GM23338 (cell line): Measurements from ENCODE around the gene PDGFC. TPM values are rescaled to one million over a fixed set of nuclear protein-coding genes. Genes with fewer than 3 reads are reported as not detected.

Experiments
- ATAC-seq: fragments of 200-7000 bp; cut with Tn5 transposase; 3 replicates; pipeline ENCODE4 v1.9.1; 2020
- DNase-seq: peaks from one replicate; pipeline ENCODE4 v3.0.0-alpha.2; 2015; ENCODE audit warnings: low spot score
- H2AFZ ChIP-seq: fragments of 200-600 bp; sonication (generic); 2 replicates; pipeline ENCODE4 v1.8.0; 2016; ENCODE audit warnings: antibody characterized with exemption, mild to moderate bottlenecking, moderate library complexity
- H3F3A ChIP-seq: fragments of 200-600 bp; sonication (generic); replicated peaks from 2 replicates; pipeline ENCODE4 v1.8.0; 2017; ENCODE audit warnings: antibody characterized with exemption, mixed run types, low read depth
- H3K27ac ChIP-seq: fragments of 200-600 bp; sonication (generic); 2 replicates; pipeline ENCODE4 v1.6.1; 2016; ENCODE audit warnings: low read depth
- H3K27me3 ChIP-seq: fragments of 200-600 bp; sonication (generic); 2 replicates; pipeline ENCODE4 v1.8.0; 2016; ENCODE audit warnings: mild to moderate bottlenecking, mixed run types, moderate library complexity; ENCODE audit not compliant: insufficient read depth
- H3K36me3 ChIP-seq: fragments of 200-600 bp; sonication (generic); 2 replicates; pipeline ENCODE4 v1.8.0; 2016; ENCODE audit warnings: mild to moderate bottlenecking; ENCODE audit not compliant: insufficient read depth
- H3K4me1 ChIP-seq: fragments of 200-600 bp; sonication (generic); 2 replicates; pipeline ENCODE4 v1.8.0; 2016; ENCODE audit warnings: mild to moderate bottlenecking, moderate library complexity; ENCODE audit not compliant: insufficient read depth
- H3K4me2 ChIP-seq: fragments of 200-600 bp; sonication (generic); 2 replicates; pipeline ENCODE4 v1.7.1; 2017; ENCODE audit warnings: mixed run types
- H3K4me3 ChIP-seq: fragments of 200-600 bp; sonication (generic); 2 replicates; pipeline ENCODE4 v1.6.1; 2016; ENCODE audit warnings: mixed run types
- H3K79me2 ChIP-seq: fragments of 200-600 bp; sonication (generic); replicated peaks from 2 replicates; pipeline ENCODE4 v1.8.0; 2017; ENCODE audit warnings: mild to moderate bottlenecking; ENCODE audit not compliant: insufficient read depth
- H3K9me2 ChIP-seq: fragments of 200-600 bp; sonication (generic); 2 replicates; pipeline ENCODE4 v1.8.0; 2017; ENCODE audit not compliant: insufficient read depth
- H4K20me1 ChIP-seq: fragments of 200-600 bp; sonication (generic); replicated peaks from 2 replicates; pipeline ENCODE4 v1.8.0; 2017; ENCODE audit warnings: mild to moderate bottlenecking; ENCODE audit not compliant: insufficient read depth
- H3K27ac Mint-ChIP-seq: 2 replicates; pipeline ENCODE4 v1.8.0; 2020; ENCODE audit warnings: inconsistent platforms, mild to moderate bottlenecking, moderate library complexity, mixed read lengths
- H3K27me3 Mint-ChIP-seq: 3 replicates; pipeline ENCODE4 v1.8.0; 2022; ENCODE audit warnings: low read depth, mild to moderate bottlenecking, moderate library complexity, mixed read lengths, inconsistent platforms; ENCODE audit not compliant: insufficient read depth, poor library complexity
- H3K36me3 Mint-ChIP-seq: 3 replicates; pipeline ENCODE4 v1.8.0; 2021; ENCODE audit warnings: low read depth, mild to moderate bottlenecking, inconsistent platforms, moderate library complexity, mixed read lengths
- H3K4me1 Mint-ChIP-seq: 3 replicates; pipeline ENCODE4 v1.8.0; 2020; ENCODE audit warnings: mild to moderate bottlenecking, inconsistent platforms, mixed read lengths
- H3K4me3 Mint-ChIP-seq: 3 replicates; pipeline ENCODE4 v1.8.0; 2021; ENCODE audit warnings: moderate library complexity, mild to moderate bottlenecking, inconsistent platforms, mixed read lengths
- H3K9me3 Mint-ChIP-seq: 3 replicates; pipeline ENCODE4 v1.8.0; 2020; ENCODE audit warnings: moderate library complexity, mild to moderate bottlenecking, inconsistent platforms, mixed read lengths
- CTCF ChIP-seq, 2 experiments: fragments of 200-600 bp in 1 of 2; sonication (generic) in 1 of 2; conservative IDR thresholded peaks; 2 replicates each; pipeline versions ENCODE4 v1.5.1 to v1.6.1; 2016 to 2017; ENCODE audit warnings: antibody characterized with exemption in 2 of 2, low read depth in 2 of 2, mild to moderate bottlenecking in 2 of 2, moderate library complexity in 1 of 2
- ETS1 ChIP-seq: IDR thresholded peaks from 2 replicates; pipeline ENCODE4 v1.6.1; 2016; ENCODE audit warnings: antibody characterized with exemption
- EZH2 ChIP-seq: fragments of 200-600 bp; sonication (generic); IDR thresholded peaks from one replicate; pipeline ENCODE4 v1.8.0; 2017; ENCODE audit warnings: antibody characterized with exemption, mild to moderate bottlenecking, low read depth; ENCODE audit not compliant: unreplicated experiment
- EZH2phosphoT487 ChIP-seq: fragments of 200-600 bp; sonication (generic); IDR thresholded peaks from one replicate; pipeline ENCODE4 v1.8.1; 2018; ENCODE audit warnings: antibody characterized with exemption; ENCODE audit not compliant: unreplicated experiment
- JUNB ChIP-seq: IDR thresholded peaks from one replicate; pipeline ENCODE4 v1.6.1; 2016; ENCODE audit warnings: antibody characterized with exemption; ENCODE audit not compliant: unreplicated experiment
- NANOG ChIP-seq: IDR thresholded peaks from 2 replicates; pipeline ENCODE4 v1.6.1; 2016; ENCODE audit warnings: antibody characterized with exemption, borderline replicate concordance
- POLR2AphosphoS5 ChIP-seq: IDR thresholded peaks from 2 replicates; pipeline ENCODE4 v1.6.1; 2016; ENCODE audit warnings: antibody characterized with exemption, low read depth
- REST ChIP-seq: IDR thresholded peaks from one replicate; pipeline ENCODE4 v1.6.1; 2018; ENCODE audit warnings: antibody characterized with exemption; ENCODE audit not compliant: unreplicated experiment
- STAT1 ChIP-seq: IDR thresholded peaks from one replicate; pipeline ENCODE4 v1.6.1; 2016; ENCODE audit warnings: antibody characterized with exemption; ENCODE audit not compliant: unreplicated experiment
- ZNF114 ChIP-seq: fragments of 250-450 bp; sonication (Bioruptor Pico); IDR thresholded peaks from 2 replicates; pipeline ENCODE4 v1.5.0; 2020; ENCODE audit warnings: mild to moderate bottlenecking, moderate library complexity
- ZNF331 ChIP-seq: fragments of 250-450 bp; sonication (Bioruptor Pico); IDR thresholded peaks from 2 replicates; pipeline ENCODE4 v1.5.0; 2020; ENCODE audit warnings: low read depth, mild to moderate bottlenecking, moderate library complexity
- polyA plus RNA-seq: library from polyadenylated mRNA; unstranded; fragments of >200 nt; fragmentation: Nextera tagmentation; extraction: Ambion mirVana; gene quantifications from 2 replicates; pipeline ENCODE4 v1.2.1, GENCODE V29; 2016
- total RNA-seq: library from RNA; depleted of rRNA; stranded (reverse); fragments of >200 nt; shearing (Covaris generic); gene quantifications from 2 replicates; pipeline ENCODE4 v1.2.3, GENCODE V29; 2014
- TF ChIP-seq, protein P1 (sequence below): fragments of 250-450 bp; sonication (Bioruptor Pico); IDR thresholded peaks from 2 replicates; pipeline ENCODE4 v1.5.0; 2020; ENCODE audit warnings: mild to moderate bottlenecking, moderate library complexity

PDGFC gene
- total and polyA plus RNA-seq, 2 experiments from 2014 or later: 1.3 to 3.4 TPM

GRCh38 chr4:156816360-156816755 lies 155.2 kb downstream of the PDGFC start:
- TF ChIP-seq REST (no peak), STAT1 (no peak), EZH2phosphoT487 (no peak), POLR2AphosphoS5 (no peak), ETS1 (no peak), EZH2 (no peak), CTCF (conservative IDR thresholded peaks at IDR 0.05; ENCODE audit: low read depth in 2 of 2) (no peak), ZNF114 (CRISPR knock-in tag) (no peak), ZNF331 (no peak), JUNB (no peak), NANOG (no peak)
- TF ChIP-seq, protein P1, sequence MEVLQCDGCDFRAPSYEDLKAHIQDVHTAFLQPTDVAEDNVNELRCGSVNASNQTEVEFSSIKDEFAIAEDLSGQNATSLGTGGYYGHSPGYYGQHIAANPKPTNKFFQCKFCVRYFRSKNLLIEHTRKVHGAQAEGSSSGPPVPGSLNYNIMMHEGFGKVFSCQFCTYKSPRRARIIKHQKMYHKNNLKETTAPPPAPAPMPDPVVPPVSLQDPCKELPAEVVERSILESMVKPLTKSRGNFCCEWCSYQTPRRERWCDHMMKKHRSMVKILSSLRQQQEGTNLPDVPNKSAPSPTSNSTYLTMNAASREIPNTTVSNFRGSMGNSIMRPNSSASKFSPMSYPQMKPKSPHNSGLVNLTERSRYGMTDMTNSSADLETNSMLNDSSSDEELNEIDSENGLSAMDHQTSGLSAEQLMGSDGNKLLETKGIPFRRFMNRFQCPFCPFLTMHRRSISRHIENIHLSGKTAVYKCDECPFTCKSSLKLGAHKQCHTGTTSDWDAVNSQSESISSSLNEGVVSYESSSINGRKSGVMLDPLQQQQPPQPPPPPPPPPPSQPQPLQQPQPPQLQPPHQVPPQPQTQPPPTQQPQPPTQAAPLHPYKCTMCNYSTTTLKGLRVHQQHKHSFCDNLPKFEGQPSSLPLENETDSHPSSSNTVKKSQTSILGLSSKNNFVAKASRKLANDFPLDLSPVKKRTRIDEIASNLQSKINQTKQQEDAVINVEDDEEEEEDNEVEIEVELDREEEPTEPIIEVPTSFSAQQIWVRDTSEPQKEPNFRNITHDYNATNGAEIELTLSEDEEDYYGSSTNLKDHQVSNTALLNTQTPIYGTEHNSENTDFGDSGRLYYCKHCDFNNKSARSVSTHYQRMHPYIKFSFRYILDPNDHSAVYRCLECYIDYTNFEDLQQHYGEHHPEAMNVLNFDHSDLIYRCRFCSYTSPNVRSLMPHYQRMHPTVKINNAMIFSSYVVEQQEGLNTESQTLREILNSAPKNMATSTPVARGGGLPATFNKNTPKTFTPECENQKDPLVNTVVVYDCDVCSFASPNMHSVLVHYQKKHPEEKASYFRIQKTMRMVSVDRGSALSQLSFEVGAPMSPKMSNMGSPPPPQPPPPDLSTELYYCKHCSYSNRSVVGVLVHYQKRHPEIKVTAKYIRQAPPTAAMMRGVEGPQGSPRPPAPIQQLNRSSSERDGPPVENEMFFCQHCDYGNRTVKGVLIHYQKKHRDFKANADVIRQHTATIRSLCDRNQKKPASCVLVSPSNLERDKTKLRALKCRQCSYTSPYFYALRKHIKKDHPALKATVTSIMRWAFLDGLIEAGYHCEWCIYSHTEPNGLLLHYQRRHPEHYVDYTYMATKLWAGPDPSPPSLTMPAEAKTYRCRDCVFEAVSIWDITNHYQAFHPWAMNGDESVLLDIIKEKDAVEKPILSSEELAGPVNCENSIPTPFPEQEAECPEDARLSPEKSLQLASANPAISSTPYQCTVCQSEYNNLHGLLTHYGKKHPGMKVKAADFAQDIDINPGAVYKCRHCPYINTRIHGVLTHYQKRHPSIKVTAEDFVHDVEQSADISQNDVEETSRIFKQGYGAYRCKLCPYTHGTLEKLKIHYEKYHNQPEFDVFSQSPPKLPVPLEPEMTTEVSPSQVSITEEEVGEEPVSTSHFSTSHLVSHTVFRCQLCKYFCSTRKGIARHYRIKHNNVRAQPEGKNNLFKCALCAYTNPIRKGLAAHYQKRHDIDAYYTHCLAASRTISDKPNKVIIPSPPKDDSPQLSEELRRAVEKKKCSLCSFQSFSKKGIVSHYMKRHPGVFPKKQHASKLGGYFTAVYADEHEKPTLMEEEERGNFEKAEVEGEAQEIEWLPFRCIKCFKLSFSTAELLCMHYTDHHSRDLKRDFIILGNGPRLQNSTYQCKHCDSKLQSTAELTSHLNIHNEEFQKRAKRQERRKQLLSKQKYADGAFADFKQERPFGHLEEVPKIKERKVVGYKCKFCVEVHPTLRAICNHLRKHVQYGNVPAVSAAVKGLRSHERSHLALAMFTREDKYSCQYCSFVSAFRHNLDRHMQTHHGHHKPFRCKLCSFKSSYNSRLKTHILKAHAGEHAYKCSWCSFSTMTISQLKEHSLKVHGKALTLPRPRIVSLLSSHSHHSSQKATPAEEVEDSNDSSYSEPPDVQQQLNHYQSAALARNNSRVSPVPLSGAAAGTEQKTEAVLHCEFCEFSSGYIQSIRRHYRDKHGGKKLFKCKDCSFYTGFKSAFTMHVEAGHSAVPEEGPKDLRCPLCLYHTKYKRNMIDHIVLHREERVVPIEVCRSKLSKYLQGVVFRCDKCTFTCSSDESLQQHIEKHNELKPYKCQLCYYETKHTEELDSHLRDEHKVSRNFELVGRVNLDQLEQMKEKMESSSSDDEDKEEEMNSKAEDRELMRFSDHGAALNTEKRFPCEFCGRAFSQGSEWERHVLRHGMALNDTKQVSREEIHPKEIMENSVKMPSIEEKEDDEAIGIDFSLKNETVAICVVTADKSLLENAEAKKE (CRISPR knock-in tag): no peak
- no peak for DNase-seq
- no peak for ATAC-seq
- Histone ChIP-seq H3K4me1 (no peaks in the 10 kb centered on the region), H3K27ac (no peak overlapping the region), H2AFZ (no peak overlapping the region), H3K79me2 (no peaks in the 10 kb centered on the region), H3F3A (no peaks in the 10 kb centered on the region), H3K4me2 (no peak overlapping the region), H3K9me2 (peaks cover 4% of the 10 kb centered on the region; the same call in 1 of the 2 replicates), H4K20me1 (no peaks in the 10 kb centered on the region), H3K27me3 (no peaks in the 10 kb centered on the region), H3K36me3 (no peaks in the 10 kb centered on the region), H3K4me3 (no peak overlapping the region)
- H3K4me1 Mint-ChIP-seq: peaks cover 2% of the 10 kb centered on the region; the same call in 1 of the 3 replicates
- H3K36me3 Mint-ChIP-seq: no peaks in the 10 kb centered on the region
- no peaks in the 10 kb centered on the region for H3K9me3 Mint-ChIP-seq
- H3K27me3 Mint-ChIP-seq: peaks cover 2% of the 10 kb centered on the region
- H3K4me3 Mint-ChIP-seq: no peak overlapping the region
- no peak overlapping the region for H3K27ac Mint-ChIP-seq
